HG02943 (cell line): ENCODE results near the gene LHFPL6.

ENCODE experiments used
- ATAC-seq: cut with Tn5 transposase; IDR thresholded peaks from one replicate; pipeline ENCODE4 v1.9.1; 2021; ENCODE audit warnings: mild to moderate bottlenecking, low read depth, moderate library complexity; ENCODE audit not compliant: unreplicated experiment

Gene LHFPL6

DNA sequence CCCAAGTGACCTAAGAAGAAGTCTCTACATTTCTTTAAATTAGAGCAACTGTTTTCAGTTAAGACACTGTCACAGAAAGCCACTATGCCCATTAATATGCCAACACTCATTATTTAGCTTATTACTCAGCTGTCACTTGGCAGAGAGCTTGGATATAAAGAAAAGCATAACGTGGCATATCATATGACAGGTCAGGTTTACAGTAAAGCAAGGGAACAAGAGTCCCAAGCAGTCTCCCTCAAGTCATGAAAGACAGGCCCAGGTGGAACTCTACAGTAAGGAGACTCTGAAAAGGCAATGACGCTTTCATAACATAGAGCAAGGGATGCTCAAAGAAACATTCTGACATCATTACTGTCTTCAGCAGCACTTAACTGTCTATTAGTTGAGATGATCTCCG lies 6.3 kb downstream of the LHFPL6 start:
- no peak for ATAC-seq

DNA sequence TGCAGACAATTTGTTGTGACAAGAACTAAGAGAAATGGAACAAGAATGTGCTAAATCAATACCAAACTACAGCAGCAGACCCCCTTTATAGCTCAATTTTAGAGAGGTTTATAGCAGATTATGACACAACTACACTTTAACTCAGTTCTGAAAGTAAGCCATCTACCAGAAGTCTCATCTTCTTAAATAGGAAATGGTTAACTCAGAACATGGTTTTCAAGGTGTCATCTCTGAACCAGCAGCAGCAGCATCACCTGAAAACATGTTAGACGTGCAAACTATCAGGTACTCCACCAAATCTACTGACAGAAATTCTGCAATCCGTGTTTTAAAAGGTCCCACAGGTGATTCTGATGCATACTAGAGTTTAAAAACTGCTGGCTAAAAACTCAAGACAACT lies 6.8 kb downstream of the LHFPL6 start:
- ATAC-seq: no peak

DNA sequence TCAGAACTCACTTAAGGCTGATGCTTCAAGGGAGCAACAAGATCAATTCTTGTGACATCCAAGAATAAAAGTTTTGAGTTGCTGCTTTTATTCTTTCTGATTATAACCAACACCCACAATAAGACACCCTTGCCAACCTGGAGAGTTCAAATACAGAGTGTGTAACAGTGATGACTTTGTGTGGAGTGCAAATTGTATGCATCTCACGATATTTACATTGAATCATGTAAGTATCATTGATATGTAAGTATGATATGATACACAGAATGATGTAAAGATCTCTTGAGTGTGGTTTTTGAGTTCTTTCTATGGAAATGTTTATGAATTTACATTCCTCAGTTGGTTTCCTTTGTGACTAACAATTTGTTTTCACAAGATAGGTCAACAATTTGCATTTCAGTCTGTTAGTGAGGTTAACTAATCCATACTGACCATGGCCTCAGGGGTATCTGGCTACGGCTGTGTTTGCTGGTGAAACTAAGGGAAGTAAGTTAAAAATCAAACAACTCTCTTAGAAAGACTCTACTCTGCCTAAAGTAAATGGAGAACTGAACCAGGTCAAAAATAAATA lies 12.4 kb downstream of the LHFPL6 start:
- no peak for ATAC-seq

DNA sequence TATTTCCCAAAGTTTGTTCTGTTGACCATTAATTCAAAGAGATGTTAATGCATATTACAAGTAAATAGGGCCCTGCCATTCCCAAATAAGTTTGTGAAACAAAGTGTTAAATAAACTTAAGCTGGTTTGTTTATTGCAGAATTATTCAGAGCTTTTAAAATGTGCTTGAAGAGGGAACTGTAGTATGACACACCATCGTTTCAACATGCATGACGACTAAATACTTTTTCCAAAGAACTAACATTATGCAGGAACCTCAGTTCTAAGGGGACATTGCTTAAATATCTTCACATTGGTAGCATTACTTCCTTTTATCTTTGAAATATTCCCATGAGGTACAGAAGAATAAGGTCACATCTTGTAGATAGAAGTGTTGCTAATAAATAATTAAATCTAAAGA lies 14.6 kb downstream of the LHFPL6 start:
- no peak for ATAC-seq

DNA sequence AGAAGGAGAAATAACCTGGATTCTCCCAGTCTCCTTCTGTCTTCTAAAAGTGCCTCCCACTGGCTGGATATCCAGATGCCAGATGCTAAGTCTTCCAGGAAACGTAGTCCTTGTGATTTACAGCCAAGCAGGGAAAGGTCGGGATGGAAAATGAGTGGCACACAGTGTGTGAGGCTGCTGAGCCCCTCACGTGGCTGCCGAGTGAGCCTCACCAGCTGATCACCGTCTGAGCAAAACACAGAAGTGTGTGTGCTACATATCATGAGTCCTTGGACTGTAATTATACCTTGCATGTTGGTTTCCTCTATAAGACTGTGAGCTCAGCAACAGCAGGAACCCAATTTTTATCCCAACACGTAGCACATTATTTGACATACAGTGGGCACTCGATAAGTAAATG lies 15.1 kb downstream of the LHFPL6 start:
- no peak for ATAC-seq

DNA sequence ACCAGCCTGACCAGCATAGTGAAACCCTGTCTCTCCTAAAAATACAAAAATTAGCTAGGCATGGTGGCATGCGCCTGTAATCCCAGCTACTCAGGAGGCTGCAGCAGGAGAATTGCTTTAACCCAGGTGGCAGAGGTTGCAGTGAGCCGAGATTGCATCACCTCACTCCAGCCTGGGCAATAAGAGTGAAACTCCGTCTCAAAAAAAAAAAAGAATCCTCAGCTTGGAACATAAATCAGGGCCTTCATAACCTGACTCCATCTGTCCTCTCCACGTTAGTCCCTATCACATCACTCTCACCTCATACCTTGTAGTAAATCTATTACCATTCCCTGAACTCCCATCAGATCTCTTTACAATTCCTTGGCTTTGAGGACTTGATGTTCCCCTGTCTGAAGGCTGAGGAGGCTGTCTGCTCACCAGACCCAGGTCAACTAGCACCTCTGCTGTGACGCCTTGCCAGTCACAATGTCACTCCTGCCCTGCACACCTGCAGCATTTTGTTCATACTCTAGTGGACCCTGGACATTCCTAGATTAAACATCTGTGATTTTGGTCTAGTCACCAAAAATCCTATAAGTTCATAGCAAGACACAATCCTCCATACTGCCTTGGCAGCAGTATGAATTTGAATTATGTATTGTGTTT lies 15.9 kb downstream of the LHFPL6 start:
- ATAC-seq: no peak

DNA sequence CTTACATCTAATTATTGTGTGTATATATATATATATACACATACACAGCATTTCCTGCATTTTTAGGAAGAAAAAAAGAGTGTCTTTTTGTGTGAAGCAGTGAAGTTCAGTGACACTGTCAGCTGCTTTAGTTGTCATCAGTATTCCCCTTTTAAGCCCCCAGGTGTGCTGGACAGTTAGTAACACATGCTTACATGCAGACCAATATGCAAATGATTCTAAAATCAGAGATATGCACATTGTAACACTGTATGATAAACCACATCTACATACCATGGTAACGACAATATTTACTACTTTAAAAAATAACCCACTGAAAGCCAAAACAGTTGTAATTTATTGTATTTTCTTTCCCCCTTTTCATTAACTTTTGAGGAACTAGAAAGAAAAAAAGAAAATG lies 16.8 kb downstream of the LHFPL6 start:
- no peak for ATAC-seq

DNA sequence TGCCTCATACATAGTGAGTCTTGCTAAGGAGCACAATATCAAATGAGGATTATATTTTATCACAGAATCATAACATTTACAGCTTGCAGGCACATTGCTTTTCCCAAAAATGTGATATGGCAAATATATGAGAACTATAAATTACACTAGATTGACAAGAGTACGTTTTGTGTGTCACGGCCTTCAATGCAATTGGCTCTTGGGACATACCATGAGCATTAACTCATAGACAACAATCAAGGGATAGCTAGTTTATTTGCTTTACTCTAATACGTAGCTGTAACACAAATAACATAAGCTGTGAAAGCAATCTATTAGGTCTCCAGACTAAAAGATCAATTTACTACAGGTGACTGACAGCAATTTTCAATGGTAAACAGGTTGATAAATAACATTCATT lies 17.8 kb downstream of the LHFPL6 start:
- no peak for ATAC-seq

DNA sequence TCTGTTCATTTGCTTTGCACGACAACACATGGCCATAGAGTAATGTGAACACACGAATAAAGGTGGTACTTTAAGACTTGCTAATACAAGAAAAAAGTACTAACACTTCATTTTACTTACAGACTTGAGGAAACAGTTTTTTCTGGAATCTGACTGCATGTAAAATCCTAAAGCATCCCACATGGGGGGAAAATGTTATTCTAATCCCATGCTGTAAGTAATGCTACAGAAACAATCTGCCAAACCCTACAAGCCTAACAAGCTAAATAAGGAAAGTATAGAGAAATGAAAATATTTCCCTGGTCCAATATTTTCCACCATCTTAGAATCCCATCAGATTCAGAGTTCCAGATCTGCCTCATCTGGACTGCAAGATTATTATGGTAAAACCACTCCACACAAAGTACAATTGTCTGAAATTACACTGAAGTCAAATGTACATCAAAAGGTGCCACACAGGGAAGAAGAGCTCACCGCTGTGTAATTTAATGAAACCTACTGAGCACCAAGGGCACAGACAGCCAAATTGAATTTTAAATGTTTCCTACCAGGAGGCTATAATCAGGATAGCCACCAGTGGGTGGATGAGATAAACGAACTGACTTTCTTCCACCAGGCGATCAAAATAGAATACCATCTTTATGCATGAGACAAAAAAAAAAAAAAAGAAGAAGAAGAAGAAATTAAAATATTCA lies 22.0 kb downstream of the LHFPL6 start:
- ATAC-seq: no peak

DNA sequence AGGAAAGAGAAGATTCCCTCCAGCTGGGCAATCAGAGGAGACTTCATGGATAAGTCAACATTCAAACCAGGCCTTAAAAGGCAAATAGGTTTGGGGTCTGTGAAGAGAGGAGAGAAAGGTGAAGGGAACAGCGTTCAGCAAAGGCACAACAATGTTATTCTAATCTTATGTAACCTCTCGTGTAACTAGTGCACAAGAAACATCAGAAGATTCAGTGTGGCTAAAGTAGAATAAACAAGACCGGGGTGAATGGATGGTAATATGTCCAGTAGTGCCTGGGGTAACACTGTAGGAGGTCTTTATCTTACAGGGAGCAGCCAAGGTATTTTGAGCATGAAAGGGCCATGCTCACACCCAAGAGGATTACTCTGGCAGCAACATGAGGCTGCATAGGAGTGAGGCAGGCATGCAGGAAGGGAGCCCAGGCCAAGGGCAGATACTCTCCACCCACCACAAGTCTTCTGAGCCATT lies 24.1 kb downstream of the LHFPL6 start:
- no peak for ATAC-seq

DNA sequence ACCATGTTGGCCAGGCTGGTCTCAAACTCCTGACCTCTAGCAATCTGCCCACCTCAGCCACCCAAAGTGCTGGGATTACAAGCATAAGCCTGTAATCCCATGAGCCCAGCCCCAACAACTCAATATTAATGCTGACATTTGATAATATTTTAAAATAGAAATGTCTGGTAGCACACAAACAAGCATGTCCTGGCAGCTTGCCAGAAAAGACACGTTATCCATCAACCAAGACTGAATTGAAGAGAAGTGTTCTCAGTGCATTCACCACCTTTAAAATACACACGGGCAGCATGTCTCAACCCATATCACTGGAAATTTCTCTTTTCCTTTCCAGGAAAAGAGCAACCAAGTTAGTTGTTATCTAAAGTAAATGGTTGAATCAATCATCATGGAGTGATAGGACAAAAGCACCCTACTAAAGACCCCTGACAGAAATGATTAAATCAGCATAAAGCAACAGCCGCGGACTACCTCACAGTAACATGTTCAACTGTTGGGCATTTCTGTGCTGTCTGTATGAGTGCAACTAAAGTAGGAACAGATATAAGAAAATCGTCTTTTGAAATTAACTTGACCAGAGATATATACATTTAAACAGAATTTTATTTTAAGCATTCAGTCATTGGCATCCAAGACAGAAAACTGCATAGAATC lies 25.0 kb downstream of the LHFPL6 start:
- no peak for ATAC-seq

DNA sequence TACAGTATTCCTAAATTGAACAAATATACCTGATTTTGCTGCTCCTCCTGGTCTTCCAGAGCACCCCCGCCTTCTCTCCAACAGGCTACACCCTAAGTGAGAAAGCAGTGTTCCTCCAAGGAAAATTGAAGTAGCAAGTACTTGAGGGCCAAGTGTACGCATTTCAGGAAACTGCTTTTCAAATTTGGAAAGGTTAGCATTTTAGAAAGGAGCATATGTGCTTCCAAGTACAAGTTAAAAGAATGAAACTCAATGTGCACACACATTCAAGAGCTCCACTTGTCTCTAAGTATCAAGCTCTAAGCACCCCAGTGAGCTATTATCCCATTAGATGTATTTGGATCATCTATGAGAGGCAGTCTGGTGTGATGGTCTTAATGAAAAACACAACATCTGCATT lies 25.8 kb downstream of the LHFPL6 start:
- ATAC-seq: no peak

DNA sequence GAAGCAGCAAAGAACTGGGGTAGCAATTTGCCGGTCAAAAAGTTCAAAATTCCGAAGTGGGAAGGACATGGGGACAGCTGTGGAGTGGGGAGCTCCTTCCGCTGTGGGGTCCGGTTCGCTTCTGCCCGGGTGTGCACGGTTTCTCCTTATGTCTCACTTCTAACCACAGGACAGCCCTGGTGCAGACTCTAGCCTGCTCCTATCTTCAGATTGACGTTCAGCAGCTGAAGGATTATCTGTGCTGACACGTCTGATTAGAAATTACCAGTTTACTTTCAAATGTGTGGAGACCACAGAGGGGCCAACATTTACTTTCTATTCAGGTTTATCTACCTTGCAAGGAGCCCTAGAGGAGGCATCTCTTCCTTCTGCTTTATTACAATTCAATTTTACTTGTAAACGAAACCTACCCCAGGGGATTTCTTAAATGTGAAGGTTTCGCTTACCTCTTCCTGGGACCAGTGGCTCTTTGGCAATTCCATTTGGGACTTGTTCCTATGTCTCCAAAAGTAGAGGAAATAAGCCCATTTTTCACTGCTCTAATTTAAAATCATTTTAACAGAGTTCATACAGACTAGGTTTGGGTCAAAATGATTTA lies 27.3 kb downstream of the LHFPL6 start:
- ATAC-seq: no peak

DNA sequence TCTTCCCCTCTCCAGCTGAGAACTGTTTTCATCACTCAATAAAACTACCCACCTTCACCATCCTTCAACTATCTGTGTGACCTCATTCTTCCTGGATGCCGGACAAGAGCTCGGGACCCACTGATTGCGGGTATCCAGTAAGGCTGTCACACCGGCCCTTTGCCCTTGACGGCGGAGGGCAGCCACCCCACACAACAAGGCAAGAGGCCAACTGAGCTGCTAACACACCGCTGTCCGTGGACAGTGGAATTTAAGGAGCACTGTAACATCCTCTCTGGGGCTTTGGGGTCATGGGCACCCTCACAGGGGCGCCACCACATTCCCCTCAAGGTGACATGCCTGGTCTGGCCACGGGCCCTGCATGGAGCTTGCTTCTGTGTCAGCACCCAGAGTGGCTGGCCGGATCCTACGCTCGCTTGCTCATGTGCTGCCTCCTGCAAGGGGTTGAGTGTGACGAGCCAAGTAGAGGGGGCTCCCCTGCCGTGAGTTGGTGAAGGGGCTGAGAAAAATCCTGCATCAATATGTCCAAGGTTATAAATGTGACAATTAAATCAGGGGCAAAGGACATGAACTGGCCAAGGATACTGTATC lies 31.4 kb downstream of the LHFPL6 start:
- no peak for ATAC-seq

DNA sequence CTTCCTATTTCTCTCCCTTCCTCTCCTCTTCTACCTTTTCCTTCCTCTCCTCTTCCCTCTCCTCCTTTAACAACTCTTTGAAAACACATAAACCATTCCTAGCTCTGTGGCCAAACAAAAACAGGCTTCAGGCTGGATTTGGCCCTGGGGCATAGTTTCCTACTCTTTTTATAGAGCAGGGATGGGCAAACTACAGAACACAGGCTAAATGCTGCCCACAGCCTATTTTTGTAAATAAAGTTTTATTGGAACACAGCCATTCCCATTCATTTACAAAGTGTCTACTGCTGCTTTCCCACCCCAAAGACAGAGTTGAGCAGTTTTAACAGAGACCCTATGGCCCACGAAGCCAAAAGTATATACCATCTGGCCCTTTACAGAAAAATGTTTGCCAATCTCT lies 35.4 kb downstream of the LHFPL6 start:
- no peak for ATAC-seq

DNA sequence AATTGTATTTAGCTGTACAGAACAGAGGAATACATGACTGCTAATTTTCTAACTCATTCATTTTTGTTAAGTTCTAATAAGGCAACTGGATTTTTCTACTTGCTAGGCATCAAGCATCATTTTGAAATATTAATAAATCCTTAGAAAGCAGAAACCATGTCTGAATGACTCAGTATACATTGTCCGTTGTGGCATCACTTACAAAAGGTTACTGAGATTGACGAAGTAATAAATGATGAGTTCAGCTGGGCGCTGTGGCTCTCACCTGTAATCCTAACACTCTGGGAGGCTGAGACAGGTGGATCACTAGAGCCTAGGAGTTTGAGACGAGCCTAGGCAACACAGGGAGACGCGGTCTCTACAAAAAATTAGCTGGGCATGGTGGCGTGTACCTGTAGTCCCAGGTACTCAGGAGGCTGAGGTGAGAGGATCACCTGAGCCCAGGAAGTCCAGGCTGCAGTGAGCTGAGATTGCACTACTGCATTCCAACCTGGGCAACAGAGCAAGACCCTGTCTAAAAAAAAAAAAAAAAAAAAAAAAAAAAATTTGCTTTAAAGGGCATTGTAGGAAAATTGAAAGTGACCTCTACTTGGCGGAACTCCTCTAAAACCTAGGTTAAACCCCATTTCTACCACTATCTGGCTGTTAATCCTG lies 36.6 kb downstream of the LHFPL6 start:
- no peak for ATAC-seq

DNA sequence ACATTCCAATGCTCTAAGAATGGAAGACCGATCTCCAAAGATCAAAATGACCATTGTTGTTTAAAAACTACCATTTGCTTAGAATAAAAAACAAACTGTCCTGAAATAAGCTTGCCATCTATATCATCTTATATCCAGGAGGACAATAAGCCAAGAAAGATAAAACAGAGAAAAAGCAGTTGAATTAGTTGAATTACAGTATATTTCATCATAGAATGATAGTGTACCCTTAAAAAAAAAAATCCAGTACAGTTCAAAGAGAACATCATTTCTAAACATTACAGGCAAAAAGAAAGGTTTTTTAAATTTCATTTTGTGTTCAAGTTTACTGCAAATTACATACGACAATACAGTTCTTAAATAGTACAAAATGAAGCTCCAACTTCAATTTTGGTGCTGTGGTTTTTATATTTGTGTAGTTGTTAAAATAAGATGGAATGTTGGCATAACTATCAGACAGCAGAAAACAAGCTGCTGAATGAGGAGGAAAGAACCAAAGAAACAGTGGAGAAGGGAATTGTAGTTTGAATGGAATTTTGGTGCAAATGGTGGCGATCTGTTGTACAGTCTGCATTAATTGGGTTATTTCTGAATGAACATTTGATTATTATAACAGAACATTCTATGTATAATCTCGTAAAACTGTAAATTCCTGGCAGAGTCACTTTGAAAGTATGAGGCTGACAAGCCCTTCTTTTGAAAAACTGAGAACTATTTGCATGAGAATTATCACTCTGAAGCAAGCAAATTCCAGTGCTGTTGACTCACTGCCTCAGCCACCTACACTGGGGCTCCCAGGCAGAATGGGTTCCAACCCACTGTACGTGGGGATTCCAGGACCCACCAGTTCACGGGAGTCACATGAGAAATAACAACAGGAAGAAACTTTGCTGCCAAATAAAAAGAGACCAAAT lies 37.7 kb downstream of the LHFPL6 start:
- no peak for ATAC-seq

DNA sequence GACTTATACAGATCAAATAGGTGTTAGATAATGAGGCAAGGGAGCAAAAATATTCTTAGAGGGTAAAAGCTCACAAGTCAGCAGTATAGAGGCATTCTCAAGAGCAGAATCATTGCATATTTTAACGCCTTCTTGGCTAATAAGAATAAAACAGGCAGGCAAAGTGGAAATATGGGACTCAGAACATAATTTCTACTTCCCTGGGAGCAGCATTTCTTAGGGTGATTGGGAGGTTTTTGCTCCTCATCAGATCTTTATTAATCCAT lies 39.6 kb downstream of the LHFPL6 start:
- ATAC-seq: no peak

DNA sequence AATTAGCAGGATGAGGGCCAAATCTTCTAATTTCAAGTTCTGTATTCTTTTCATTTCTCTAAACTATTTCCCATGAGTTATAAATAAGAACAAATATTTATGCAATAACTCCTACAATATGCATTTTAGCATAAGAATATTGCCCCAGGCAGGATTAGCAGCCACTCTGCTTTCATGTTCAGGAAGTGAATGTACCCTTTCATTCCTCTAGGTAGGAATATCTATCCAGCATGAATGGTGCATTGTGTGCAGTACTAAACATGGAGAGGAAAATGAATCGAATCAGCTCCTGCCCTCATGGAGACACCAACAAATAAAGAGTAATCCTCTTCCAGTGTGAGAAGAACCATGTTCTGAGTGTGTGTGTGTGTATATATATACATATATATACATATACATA lies 41.0 kb downstream of the LHFPL6 start:
- no peak for ATAC-seq

DNA sequence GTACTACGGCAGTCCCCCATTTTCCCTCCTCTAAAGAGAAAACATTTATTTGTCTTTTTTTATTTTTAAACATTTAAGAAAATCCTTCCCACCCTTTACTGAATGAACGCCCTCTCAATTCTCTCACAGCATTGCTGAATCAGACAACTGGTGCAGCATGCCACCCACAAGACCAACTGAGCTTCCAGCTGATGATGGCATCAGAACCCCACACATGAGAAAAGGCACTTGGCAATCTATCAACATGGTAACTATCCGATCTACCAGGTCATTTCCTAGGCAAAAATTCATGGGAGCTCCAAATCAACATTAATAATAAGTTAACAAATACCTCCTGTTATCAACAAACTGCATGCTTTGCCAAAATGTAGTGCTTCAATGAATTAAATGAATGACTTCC lies 43.1 kb downstream of the LHFPL6 start:
- ATAC-seq: no peak
